GM06990 (cell line): ENCODE data around the gene FNBP1.
"Not testable (repeated sequence)": the region's sequence is repeated elsewhere in the genome, so short reads cannot be mapped to it uniquely, and the experiment has no call there.

Experiments
- DNase-seq: peaks from one replicate; pipeline ENCODE4 v3.0.0-alpha.2; 2011; ENCODE audit not compliant: insufficient read length; ENCODE audit errors: extremely low read depth
- H3K27me3 ChIP-seq: replicated peaks from 2 replicates; pipeline ENCODE4 v1.6.0; 2011; ENCODE audit warnings: low read length; ENCODE audit not compliant: control insufficient read depth, insufficient read depth
- H3K36me3 ChIP-seq: 2 replicates; pipeline ENCODE4 v1.5.1; 2011; ENCODE audit warnings: low read length; ENCODE audit not compliant: control insufficient read depth, insufficient read depth
- H3K4me3 ChIP-seq: replicated peaks from 2 replicates; pipeline ENCODE4 v1.5.1; 2011; ENCODE audit warnings: low read depth, mild to moderate bottlenecking, control low read depth, low read length
- CTCF ChIP-seq: IDR thresholded peaks from 2 replicates; pipeline ENCODE4 v1.5.1; 2011; ENCODE audit warnings: low read length, control low read depth, mild to moderate bottlenecking, inconsistent platforms; ENCODE audit not compliant: insufficient read depth, poor library complexity, severe bottlenecking

The FNBP1 gene

DNA sequence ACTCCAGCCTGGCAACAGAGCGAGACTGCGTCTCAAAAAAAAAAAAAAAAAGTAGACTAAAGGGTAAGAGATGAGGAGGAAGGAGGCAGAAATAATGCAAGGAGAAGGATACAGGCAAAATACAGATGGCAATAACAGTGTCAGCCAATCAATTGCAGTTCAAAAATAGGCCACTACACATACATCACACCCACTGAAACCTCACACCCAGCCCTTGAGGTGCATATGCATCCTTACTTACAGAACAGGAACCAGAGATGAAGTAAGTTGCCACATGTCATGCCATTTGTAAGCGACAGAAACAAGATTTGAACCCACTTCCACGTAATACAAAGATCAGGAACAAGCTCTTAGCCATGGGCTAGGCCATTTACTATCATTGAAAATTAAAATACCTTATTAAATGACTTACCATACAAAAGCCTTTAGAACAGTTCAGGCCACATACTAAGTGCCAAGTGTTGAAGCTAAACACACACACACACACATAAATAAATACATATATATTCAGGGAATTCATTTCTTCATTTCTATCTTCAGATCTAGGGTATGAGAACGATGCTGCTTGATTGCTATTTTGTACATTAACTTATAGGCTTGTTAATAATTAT is 98.4 kb downstream of the FNBP1 start:
- no peak for DNase-seq
- Histone ChIP-seq H3K4me3 (no peak overlapping the region), H3K36me3 (peaks cover 26% of the 10 kb centered on the region), H3K27me3 (no peaks in the 10 kb centered on the region)
- no peak for TF ChIP-seq CTCF

GRCh38 chr9:129939431-129939830 is 103.6 kb downstream of the FNBP1 start:
- H3K27me3 ChIP-seq = no peaks in the 10 kb centered on the region
- no peak for TF ChIP-seq CTCF
- H3K36me3 ChIP-seq = peaks cover 16% of the 10 kb centered on the region
- H3K4me3 ChIP-seq = no peak overlapping the region
- no peak for DNase-seq

DNA sequence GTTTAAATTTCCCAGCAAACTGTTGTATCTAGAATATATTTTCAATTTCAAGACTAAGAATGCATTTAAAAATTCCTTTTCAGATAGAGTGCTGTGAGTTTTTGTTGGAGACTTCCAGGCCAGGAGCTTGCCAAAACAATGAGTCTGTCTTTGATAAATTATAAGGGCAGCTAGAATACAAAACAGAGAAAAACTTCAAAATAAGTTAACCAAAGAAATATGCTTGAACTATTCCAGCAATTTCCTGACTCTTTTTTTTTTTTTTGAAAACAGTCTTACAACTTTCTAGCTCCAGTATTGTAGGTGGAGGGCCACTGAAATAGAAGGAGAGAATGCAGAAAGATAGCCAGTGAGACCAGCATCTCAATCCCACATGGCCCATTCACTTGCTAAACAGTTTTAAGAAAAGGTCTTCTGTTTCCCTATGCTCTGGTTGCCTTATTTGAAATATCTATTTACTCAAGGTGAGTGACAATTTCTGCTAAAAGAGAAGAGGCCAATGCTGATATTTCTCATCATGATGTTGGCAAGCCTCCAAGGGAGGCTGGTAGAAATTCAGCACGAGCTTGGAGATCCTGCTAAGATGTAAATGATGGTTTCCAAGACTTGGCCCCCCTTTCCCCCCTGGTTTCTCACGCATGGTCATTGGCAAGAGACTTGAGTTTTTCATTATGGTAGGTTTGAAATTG is 104.6 kb downstream of the FNBP1 start:
- Histone ChIP-seq H3K4me3 (no peak overlapping the region), H3K36me3 (peaks cover 13% of the 10 kb centered on the region), H3K27me3 (no peaks in the 10 kb centered on the region)
- DNase-seq = no peak
- TF ChIP-seq CTCF = no peak

GRCh38 chr9:129937879-129938278 is 105.1 kb downstream of the FNBP1 start:
- DNase-seq, H3K4me3 ChIP-seq, H3K27me3 ChIP-seq: not testable (repeated sequence)
- peaks cover 11% of the 10 kb centered on the region for H3K36me3 ChIP-seq

GRCh38 chr9:129936222-129936621 is 106.8 kb downstream of the FNBP1 start:
- no peak for DNase-seq
- Histone ChIP-seq H3K36me3 (no peaks in the 10 kb centered on the region; the same call in 1 of the 2 replicates), H3K4me3 (no peak overlapping the region), H3K27me3 (no peaks in the 10 kb centered on the region)
- TF ChIP-seq CTCF = no peak

GRCh38 chr9:129934780-129935179 is 108.2 kb downstream of the FNBP1 start:
- H3K27me3 ChIP-seq = no peaks in the 10 kb centered on the region
- peaks cover 4% of the 10 kb centered on the region for H3K36me3 ChIP-seq
- DNase-seq = peak; percentile 38
- no peak for TF ChIP-seq CTCF
- H3K4me3 ChIP-seq = no peak overlapping the region
